GM18499 (cell line): ENCODE measurements around the gene FLT1.

Experiments used
- ATAC-seq: cut with Tn5 transposase; IDR thresholded peaks from one replicate; pipeline ENCODE4 v1.9.1; 2021; ENCODE audit warnings: moderate number of reproducible peaks; ENCODE audit not compliant: insufficient read depth, unreplicated experiment

FLT1 gene

DNA sequence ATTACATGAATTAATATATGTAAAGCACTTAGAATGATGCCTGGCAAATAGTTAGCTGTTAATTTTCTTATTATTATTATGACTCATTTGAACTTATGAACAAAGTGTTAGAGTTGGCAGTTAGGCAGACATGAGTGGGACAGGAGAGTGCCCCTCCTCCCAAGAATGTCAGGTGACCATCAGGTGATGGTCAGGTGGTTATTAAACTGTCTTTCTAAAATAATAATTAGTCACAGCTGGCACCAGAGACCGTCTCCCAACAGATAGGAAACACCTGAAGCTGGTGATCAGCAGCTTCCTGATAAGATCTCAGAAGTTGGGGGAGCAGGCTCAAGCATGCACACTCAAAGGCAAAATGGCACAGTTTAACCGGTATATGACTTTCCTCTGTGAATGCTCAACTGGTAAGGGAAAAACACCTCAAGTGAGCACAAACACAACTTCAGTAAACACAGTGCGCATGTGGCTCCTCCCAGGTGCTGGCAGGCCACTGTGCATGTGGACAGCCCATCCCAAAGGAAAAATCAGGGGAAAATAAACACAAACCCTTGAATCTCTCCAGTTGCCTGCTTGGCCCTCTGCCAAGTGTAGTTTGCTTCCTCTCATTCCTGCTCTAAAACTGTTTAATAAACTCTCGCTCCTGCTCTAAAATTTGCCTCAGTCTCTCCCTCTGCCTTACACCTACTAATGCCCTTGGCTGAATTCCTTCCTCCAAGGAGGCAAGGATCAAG is 54.0 kb downstream of the FLT1 start:
- ATAC-seq, result no peak

DNA sequence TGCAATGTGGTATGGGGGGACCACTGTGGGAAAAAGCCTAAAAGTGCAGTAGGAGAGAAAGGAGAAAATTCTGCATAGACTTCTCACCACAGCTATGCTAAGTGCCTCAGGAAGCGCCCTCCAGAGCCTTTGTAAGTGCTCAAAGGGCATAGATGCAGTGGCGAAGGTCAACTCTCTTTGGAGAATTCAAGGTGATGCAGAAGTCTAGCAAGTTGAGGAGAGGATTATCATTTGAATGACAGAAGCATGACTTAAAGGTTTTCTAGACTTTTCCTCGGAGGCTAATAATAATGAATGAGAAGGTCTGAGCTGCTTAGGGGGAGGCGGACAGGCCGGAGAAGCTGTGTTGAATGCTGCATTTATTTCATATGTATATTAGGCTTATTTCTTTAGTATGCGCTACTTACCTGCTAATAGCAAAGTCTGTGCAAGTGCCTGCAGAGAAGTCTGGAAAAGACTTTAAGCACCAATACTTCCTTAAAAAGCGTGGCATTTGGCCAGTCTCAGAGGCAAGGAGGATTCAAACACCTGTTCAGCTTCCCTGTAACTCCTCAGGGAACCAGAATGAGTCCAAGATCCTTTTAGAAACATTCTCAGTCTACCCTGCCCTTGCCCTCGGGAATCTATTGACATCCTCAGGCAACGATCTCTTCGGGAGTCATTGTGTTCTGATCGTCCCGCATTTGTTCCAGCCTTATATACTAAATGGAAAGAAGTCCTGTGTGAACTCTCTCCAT is 56.2 kb downstream of the FLT1 start:
- no peak for ATAC-seq

DNA sequence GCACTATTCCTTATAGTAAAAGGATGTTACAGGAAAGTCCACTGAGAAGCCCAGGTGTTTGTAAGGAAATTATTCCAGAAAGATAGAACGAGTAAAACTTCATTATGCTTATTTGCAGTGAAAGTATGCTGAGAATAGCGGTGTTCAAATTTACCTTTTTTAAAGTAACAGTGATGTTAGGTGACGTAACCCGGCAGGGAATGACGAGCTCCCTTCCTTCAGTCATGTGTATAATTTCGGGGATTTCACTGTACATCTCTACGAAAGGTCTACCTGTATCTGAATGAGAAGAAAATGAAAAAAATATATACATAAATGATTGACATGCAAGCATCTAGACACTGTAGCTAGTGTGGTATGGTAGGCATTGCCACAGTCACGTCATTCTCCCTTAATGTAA is 56.9 kb downstream of the FLT1 start:
- ATAC-seq, result no peak

DNA sequence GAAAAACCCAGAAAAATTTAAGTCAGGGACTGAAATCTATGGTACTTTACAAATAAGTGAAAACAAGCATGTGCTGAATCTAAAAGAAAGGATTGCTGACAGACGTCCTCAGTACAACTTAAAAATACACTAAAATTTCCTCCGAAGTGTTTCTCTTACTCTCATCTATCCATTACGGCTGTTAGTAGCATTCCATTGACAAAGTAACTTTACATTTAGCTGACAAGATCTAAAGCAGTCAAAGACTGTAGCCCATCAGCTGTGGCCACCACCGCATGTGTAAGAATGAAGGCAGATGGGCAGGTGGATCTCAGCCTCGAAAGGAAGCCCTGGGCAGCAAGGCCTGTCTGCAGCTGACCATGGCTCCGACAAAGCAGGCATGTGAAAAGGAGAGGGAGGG is 59.0 kb downstream of the FLT1 start:
- no peak for ATAC-seq

DNA sequence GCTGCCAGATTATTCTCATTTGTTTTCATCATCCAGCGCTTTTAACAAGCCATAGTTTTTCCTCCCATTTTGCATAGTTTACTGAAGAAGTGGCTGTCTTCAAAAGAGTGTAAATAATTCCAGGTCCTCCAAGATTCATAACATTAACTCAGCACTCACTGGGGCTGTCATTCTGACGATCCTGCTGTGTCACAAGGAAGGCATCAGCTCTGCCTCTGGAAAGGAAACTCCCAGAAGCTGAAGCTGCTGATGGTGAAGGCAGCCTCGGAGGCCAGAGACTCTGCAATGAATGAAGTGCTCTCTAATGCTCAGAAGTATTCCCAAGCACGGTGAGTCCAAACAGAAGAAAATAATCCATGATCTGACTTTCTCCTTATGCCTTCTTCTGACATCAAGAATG is 60.0 kb downstream of the FLT1 start:
- no peak for ATAC-seq

DNA sequence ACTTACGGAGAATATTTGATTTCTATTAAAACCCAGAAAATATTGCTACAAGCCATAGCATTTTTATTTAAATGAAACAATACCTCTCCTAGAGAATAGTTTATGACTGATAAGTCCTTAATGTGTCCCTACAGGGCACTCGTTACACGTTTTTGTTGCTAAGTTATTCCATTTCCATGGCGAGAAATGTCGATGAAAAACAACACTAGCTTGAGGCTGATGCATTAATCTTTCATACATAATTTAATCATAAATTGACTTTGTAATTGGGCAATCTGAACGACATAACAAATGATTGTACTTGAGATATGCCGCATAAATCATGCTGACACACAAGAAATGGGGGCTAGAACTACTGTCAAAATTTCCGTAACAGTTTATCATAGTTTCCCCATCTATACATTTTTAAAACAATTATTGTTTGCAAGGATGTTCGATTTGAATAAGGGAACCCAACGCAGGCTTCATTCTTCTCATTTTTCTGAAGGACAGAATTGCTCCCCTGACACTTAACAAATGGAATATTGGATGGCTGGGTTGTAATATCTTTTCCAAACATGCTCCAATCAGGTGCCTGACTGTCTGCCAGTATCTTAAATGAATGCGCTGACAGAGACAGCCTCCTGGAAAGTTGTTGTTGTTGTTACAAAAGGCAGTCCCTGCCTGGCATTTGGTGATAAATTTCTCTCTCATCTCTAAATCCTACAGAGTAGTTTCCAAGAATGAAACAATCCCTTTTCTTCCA is 61.9 kb downstream of the FLT1 start:
- ATAC-seq, result no peak

DNA sequence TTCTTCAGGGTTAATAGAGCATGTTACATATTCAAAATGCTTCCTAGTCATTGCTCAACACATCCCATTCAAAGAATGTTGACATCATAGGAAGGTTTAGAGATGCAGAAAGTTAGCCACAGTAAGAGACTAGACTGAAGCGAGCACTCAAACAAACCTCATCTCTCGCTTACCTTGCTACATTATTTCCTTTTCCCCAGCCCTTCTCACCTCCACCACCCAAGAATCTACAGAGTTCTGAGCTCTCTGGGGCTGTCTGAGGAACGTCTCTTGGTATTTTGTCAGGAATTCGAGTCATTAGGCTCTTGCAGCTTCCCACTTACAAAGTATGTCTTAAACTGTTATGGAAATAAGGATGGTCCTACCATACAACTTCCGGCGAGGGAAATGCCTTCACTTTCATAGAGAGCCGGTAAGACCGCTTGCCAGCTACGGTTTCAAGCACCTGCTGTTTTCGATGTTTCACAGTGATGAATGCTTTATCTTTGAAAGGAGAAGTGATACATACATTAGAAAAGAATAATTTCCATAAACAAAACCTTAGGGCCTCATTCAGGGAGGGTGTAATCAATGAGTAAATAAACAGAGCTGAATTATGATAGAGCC is 65.1 kb downstream of the FLT1 start:
- ATAC-seq, result peak; percentile 80

DNA sequence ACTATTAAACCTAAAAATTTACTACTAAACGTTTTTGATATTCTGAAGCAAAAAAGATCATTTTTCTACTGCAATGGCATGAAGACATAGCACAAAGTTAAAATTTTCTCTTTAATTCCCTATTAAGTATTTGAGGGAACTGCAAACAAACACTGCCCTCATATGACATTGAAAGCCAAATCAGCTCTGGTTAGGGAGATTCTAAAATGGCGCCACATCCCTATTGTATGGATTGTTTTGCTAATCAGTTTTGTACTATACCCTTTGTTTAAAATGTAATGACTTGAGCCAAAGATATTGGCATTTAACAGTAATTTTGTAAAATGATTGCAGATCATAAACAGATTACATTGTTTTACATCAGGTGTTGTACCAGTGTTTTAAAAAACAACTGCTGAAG is 65.8 kb downstream of the FLT1 start:
- ATAC-seq, result no peak

DNA sequence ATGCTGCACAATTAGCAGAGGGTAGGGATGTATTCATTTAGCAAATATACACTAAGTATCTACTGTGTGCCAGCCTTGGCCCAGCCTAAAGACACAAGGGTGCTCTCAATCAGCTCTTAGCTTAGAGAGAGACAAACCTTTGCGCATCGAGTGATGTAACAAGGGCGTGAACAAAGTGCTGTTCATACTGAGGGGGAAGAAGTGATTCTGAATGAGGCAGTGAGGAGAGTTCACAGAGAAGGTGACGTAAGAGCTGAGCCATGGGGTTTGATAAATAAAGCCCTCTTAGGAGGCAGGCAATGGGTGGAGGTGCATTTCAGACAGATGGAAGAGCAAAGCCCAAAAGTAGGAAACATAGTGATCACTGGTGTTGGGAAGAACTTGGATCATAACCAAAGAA is 68.5 kb downstream of the FLT1 start:
- ATAC-seq, result no peak

DNA sequence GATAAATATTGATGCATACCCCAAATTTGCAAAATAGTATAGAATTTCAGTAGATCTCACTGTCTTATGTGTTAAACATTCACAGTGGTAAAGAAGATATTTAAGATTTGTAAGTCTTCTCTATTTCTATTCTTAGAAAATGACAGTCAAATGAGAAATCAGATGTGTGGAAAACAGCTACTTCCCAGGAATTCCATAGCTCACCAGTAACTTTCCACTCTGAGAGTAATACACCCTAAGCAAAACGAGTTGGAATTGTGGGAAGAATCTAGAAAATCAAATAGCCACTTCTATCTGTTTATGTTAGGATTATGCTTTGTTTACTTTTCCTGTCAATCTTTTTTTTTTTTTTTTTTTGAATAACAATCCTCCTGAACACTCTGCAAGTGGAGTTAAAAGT is 69.1 kb downstream of the FLT1 start:
- ATAC-seq, result no peak

DNA sequence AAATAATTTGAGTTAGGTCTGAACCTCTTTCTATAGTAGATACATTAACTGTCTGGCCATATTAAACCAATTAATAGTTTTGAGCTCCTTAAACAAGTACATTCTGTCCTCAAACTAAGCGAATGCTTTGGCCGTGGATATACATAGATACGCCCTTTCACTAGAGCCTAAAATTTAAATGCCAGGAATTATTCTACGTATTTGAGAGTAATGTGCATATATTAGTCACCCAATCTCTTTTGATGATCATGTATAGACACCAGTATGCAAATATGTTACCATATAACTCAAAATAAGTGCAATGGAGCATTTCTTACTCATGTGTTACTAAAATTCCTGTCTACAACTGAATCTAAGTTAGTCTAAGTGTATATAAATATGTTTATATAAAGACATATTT is 70.4 kb downstream of the FLT1 start:
- no peak for ATAC-seq

DNA sequence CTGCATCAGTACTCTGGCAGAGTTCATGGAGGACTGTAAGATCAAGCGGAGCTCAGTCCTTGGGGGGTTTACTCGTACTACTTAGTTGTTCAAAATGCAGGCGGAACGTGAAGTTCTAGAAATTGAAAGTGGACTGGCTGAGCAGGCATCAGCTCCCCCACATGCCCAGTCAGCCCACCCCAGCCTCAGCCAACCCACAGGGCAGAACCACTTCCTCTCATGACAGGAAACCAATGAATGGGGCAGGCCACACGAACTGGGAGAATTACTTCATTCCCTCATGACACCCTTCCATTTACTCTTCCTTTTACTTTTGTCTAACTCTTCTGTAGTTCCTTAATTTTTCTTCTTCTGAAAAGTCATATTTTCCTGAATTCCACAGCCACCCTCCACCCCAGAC is 71.9 kb downstream of the FLT1 start:
- no peak for ATAC-seq

DNA sequence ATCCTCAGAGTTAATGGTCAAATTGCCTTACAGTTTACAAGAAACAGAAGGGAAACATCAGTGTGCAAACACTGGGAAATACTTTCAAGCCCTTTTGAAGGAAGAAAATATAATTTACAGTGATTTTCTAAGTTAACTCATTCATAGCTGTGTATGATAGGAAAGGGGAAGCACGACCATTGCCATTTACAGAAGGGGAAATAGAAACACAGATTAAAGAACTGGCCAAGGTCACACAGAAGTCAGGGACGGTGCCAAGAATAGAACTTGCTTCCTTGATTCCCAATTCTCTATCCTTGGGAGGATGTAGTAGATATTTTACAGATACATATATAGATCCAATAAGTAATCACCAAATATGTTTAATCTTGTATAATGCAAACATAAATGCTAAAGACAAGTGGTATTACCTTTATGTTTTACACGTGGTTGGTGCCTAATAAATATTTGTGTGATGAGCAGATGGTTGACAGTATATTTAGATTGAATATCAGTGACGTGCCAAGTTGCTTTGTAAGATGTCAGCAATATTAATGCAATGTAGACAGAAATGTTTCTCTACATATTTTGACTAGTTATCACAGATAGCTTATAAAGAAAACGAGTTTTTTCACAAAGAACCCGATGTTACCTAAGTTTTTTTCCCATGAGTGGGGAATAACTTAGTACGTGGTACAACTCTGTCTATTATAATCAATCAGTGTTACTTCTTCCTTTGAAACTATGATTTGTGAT is 73.1 kb downstream of the FLT1 start:
- no peak for ATAC-seq

DNA sequence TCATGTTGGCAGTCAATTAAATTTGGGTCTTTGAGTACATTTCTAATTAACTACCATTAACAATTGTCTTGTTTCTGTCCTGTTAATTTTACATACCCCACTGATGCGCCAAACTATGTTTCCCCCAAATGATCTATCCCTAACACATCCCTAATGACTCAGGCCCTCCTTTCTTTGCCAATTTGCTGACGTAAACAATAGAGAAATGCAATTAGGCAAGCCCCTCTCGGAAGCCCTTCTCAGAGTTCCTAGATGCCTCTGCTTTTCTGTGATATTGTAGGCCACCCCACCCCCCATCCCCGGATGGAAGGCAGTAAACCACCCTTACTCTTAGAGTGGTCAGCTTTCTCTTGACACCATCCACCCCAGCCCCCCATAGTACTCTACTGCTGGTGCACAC is 74.2 kb downstream of the FLT1 start:
- no peak for ATAC-seq

DNA sequence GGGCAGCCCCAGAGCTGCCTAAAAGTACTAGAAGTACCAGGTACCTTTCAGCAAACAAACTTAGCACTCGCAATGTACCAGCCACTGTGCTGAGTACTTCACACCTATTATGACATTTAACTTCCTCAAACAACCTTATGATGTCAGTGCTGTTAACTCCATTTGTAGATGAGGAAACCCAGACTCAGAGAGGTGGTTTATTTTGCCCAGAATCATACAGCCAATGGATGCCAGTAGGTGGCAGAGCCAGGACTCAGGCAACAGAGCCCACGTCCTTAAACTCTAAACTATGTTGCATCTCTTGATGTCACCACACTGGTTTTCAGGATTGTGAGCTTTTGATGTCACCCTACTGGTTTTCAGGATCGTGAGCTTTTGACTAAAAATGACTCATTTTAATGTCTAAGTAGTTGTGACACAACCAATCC is 78.9 kb downstream of the FLT1 start:
- no peak for ATAC-seq

DNA sequence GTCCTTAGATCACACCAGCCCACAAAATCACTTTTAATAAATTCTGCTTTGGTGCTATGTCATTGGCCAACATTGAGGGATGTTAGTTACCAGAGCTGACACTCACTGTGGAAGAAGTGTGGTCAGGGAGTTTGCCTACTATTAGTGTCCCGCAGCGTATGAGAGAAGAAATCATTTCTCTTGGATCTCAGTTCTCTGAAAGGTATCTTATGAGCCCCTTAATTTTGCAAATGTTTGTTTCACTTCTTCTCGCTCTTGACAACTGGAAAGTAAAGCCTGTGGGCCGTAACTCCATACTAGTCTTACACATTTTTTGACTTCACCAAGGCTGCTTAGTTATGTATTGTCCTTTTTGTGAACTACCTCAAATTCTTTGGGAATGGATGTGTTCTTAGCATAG is 80.9 kb downstream of the FLT1 start:
- no peak for ATAC-seq

DNA sequence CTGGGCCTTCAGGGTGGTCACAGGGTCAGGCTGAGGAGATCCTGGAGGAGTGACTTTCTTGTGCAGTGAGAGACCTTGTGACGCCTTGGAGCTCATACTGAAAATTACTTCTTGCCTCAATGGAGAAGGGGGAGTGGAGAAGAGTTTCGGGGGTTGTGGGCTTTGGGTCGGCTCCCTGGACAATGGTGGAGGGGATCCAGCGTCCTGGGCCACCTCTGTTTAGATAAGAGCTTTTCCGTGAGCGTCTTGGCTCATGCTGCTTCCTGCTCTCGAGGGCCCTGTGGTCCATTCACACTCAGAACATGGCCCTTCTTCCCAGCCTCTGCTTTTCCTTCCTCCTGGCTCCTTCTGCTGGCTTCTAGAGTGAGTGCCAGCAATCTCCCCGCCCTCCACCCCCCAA is 81.9 kb downstream of the FLT1 start:
- ATAC-seq, result no peak

DNA sequence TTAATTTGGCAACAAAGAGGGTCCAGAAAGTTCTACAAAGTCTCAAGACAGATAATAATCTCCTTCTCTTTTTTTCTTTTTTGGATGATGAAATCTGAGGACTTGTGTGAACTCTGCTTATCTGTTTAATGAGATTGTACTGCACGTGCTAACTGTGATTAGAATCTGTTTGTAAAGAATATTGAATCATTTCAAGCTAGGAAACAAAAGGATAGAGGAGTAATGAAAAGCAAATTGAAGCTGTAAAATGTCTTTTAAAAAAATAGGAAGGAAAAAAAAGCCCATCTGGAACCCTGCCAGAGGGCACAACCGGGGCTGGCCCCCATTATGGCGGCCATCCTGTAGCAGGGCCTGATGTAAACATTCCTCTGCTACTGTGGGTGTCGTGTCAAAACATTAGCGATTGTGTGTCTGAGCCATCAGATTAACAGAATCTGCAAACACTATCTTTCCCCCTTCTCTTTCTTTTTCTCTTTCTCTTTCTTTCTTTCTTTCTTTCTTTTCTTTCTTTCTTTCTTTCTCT is 83.0 kb downstream of the FLT1 start:
- no peak for ATAC-seq

DNA sequence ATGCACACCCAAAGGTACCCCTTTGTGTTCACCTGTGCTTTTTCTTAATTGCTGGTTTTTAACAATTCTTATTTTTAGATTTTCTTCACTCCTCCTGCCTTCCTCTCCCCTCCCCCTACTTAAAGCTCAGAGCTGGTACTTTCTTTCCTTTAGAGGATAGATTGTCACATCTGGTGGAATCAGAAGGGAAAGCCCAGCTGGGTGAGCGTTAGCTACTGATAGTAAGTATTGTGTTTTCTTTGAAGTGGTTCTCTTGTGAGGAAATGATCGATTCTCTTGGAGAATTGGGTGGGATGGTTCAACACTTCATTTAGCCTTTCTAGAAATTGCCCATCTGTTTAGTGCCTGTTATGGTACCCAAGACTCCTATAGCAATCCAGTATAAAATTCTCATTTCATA is 84.8 kb downstream of the FLT1 start:
- no peak for ATAC-seq

DNA sequence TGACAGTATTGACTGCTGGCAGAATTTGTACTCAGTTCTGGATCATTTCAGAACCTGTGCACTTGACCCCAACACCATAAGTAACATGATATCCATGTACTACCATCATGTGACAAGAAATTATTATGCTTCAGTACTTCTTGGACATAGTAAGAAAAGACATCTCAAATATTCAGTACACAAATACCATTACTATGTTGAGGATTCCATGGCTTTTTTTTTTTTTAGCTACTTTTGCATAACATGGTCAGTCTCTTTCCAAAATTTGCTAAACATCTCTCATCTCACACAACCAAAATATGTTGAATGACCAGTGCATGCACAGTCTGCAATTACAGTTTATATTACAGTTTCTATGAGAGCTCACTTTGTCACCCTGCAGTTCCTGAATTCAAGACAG is 85.3 kb downstream of the FLT1 start:
- ATAC-seq, result no peak
